Smooth muscle cell of the brain vasculature (primary cell): ENCODE data around the gene MPZL2.

ENCODE experiments used
- DNase-seq: peaks from one replicate; pipeline ENCODE4 v3.0.0-alpha.2; 2012; ENCODE audit warnings: low read depth, low spot score

The MPZL2 gene

GRCh38 chr11:118243161-118243560 is 20.9 kb downstream of the MPZL2 start:
- no peak for DNase-seq

- no peak for DNase-seq
These were observed 22.4 kb downstream of the MPZL2 start for GRCh38 chr11:118241764-118242098.

- no peak for DNase-seq
These were observed 22.9 kb downstream of the MPZL2 start for GRCh38 chr11:118240999-118241763.

- no peak for DNase-seq
These were observed 24.4 kb downstream of the MPZL2 start for GRCh38 chr11:118239509-118240205.

GRCh38 chr11:118238929-118239328 is 25.2 kb downstream of the MPZL2 start:
- DNase-seq = no peak

GRCh38 chr11:118238421-118238820 is 25.7 kb downstream of the MPZL2 start:
- no peak for DNase-seq

GRCh38 chr11:118236170-118236569 is 27.9 kb downstream of the MPZL2 start:
- no peak for DNase-seq

- DNase-seq = no peak
These were observed 29.3 kb downstream of the MPZL2 start for GRCh38 chr11:118234833-118235232.

- no peak for DNase-seq
These were observed 30.2 kb downstream of the MPZL2 start for GRCh38 chr11:118233850-118234249.

- no peak for DNase-seq
These were observed 30.7 kb downstream of the MPZL2 start for GRCh38 chr11:118233377-118233776.

GRCh38 chr11:118232659-118233058 is 31.4 kb downstream of the MPZL2 start:
- no peak for DNase-seq

- DNase-seq = no peak
These were observed 32.6 kb downstream of the MPZL2 start for GRCh38 chr11:118231461-118231860.

- no peak for DNase-seq
These were observed 34.0 kb downstream of the MPZL2 start for GRCh38 chr11:118230088-118230487.

- DNase-seq = no peak
These were observed 34.7 kb downstream of the MPZL2 start for GRCh38 chr11:118229274-118229847.

GRCh38 chr11:118227865-118228785 is 36.0 kb downstream of the MPZL2 start:
- DNase-seq = no peak

GRCh38 chr11:118226781-118227180 is 37.3 kb downstream of the MPZL2 start:
- no peak for DNase-seq

- no peak for DNase-seq
These were observed 37.8 kb downstream of the MPZL2 start for GRCh38 chr11:118226296-118226695.

- no peak for DNase-seq
These were observed 39.4 kb downstream of the MPZL2 start, which contains the start of gene JAML for GRCh38 chr11:118224511-118225188. TSS of gene JAML (minus strand) at chr11:118225011. CDS start at chr11:118214866, 10,145 bp downstream.

GRCh38 chr11:118223992-118224391 is 40.1 kb downstream of the MPZL2 start:
- DNase-seq = no peak

GRCh38 chr11:118223570-118223969 is 40.5 kb downstream of the MPZL2 start:
- DNase-seq = no peak

GRCh38 chr11:118222437-118222836 is 41.7 kb downstream of the MPZL2 start:
- no peak for DNase-seq
